ENCODE results near the gene TOMM40L.
"Not testable (repeated sequence)": the region's sequence is repeated elsewhere in the genome, so short reads cannot be mapped to it uniquely, and the experiment has no call there.

GRCh38 chr1:161250100-161250499 lies 24.2 kb downstream of the TOMM40L start:
- not testable (repeated sequence) for TF ChIP-seq POLR2A, CTCF (IDR thresholded peaks at IDR 0.05)

Measured in sigmoid colon (tissue), 3 donors.